Transverse colon (tissue), 3 donors: ENCODE measurements around the gene OPALIN.

ENCODE experiments used
- CTCF ChIP-seq, 5 experiments: fragments of 200-600 bp in 3 of 5; fragments of 450-650 bp in 2 of 5; sonication (generic) in 3 of 5; IDR thresholded peaks; 1 replicate in 2 of 5; 2 replicates in 3 of 5; pipeline ENCODE4 v1.5.1; 2016 to 2017; ENCODE audit warnings: antibody characterized with exemption in 5 of 5, inconsistent platforms in 3 of 5, mild to moderate bottlenecking in 2 of 5, moderate library complexity in 1 of 5
- EP300 ChIP-seq: sonication (generic); formaldehyde crosslinking; IDR thresholded peaks from one replicate; pipeline ENCODE4 v1.6.1; 2017; ENCODE audit warnings: antibody characterized with exemption, low read depth
- POLR2A ChIP-seq: fragments of 450-650 bp; IDR thresholded peaks from one replicate; pipeline ENCODE4 v1.6.1; 2016; ENCODE audit warnings: antibody characterized with exemption, mild to moderate bottlenecking, moderate library complexity

- TF ChIP-seq POLR2A = no peak
- TF ChIP-seq CTCF (IDR thresholded peaks at IDR 0.05) = no peak
- no peak for TF ChIP-seq EP300
Measured at GRCh38 chr10:96368971-96369370, 10.2 kb upstream of the OPALIN start.
